ENCODE measurements around the gene TRIM32. TPM values are rescaled to one million over a fixed set of nuclear protein-coding genes. Genes with fewer than 3 reads are reported as not detected.

Gene TRIM32
- total and polyA plus RNA-seq, 7 donors = 2.8 to 16.1 (median 11.9) TPM

DNA sequence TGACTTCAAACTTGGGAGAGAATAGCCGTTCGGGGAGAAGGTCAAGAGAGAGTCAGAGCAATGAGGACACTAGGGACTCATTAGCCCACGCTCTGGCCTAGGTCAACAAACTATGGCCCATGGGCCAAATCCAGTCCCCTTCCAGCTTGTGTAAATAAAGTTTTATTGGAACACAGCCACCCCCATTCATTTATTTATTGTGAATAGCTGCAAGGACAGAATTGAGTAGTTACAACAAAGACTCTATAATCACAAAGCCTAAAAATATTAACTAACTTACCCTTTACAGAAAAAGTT lies 33.1 kb upstream of the TRIM32 start:
- 78 to 87% methylated on average over 3 of the region's 3 CpGs for WGBS, 2 donors
- intact Hi-C loops (cut with DNase I) = no loop called here

DNA sequence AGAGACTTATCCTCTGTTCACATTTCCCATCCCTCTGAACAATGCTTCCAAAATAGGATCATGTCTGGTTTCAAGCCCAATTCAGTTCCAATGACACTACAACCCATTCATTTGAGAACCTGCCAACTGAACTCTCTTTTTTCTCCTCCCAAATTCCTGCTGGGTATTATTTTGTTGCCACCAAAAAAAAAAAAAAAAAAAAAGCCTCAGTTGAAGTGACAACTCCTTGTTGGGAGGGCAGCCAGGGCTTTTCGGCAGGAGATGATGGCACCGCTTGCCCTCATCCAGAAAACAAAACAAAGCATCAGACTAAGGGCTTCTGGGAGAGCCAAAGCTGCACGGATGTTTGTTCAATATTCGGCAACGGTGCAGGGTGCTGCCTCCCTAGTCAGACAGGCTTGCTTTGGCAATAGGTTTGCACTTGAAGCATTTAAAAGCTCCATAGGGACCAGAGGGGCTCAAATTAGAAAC lies 30.6 kb upstream of the TRIM32 start:
- DNase-seq = no peak
- TF ChIP-seq, protein P1, sequence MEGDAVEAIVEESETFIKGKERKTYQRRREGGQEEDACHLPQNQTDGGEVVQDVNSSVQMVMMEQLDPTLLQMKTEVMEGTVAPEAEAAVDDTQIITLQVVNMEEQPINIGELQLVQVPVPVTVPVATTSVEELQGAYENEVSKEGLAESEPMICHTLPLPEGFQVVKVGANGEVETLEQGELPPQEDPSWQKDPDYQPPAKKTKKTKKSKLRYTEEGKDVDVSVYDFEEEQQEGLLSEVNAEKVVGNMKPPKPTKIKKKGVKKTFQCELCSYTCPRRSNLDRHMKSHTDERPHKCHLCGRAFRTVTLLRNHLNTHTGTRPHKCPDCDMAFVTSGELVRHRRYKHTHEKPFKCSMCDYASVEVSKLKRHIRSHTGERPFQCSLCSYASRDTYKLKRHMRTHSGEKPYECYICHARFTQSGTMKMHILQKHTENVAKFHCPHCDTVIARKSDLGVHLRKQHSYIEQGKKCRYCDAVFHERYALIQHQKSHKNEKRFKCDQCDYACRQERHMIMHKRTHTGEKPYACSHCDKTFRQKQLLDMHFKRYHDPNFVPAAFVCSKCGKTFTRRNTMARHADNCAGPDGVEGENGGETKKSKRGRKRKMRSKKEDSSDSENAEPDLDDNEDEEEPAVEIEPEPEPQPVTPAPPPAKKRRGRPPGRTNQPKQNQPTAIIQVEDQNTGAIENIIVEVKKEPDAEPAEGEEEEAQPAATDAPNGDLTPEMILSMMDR (IDR thresholded peaks at IDR 0.05) = no peak
- TF ChIP-seq POLR2AphosphoS5 (IDR thresholded peaks at IDR 0.05) = no peak
- TF ChIP-seq EP300 (IDR thresholded peaks at IDR 0.05) = no peak
- TF ChIP-seq POLR2A (IDR thresholded peaks at IDR 0.05) = no peak
- Histone ChIP-seq H3K4me1 (peaks cover 0 to 8% (median 0%) of the 10 kb centered on the region in 4 donors), H3K9me3 (no peaks in the 10 kb centered on the region), H3K27me3 (no peaks in the 10 kb centered on the region), H3K27ac (no peak overlapping the region), H3K36me3 (no peaks in the 10 kb centered on the region), H3K4me3 (no peak overlapping the region)
- WGBS, 2 donors = 83% methylated on average over 5 of the region's 5 CpGs
- intact Hi-C loops (cut with DNase I) = no loop called here

More for the DNA sequence above, 33.1 kb upstream of the TRIM32 start:
- Histone ChIP-seq H3K36me3 (peaks cover 0 to 5% (median 0%) of the 10 kb centered on the region in 4 donors), H3K27ac (no peak overlapping the region), H3K9me3 (no peaks in the 10 kb centered on the region), H3K4me3 (no peak overlapping the region), H3K27me3 (no peaks in the 10 kb centered on the region), H3K4me1 (peaks cover 0 to 8% (median 0%) of the 10 kb centered on the region in 4 donors)
- TF ChIP-seq POLR2A (IDR thresholded peaks at IDR 0.05) (no peak), POLR2AphosphoS5 (IDR thresholded peaks at IDR 0.05) (no peak), EP300 (IDR thresholded peaks at IDR 0.05) (no peak)
- TF ChIP-seq, protein P1 (IDR thresholded peaks at IDR 0.05) = no peak
- no peak for DNase-seq

DNA sequence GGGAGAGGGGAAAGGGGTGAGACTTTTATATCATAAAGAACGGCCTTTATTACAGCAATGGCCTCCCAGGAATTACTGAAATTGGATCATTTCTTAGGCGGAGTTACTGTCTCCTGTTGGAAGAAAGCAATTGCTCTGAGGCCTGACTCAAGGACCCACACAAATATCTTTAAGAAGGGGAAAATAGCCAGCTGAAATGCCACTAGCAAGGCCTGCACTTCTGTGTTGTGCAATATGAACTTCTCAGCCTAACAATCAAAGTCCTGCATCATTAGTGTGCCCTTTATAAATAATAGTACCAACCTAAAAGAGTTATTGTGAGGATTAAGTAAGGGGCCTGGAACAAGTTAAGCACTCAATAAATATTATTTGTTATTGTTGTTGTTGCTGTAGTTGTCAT lies 30.1 kb upstream of the TRIM32 start:
- Histone ChIP-seq H3K36me3 (no peaks in the 10 kb centered on the region), H3K4me3 (no peak overlapping the region), H3K9me3 (no peaks in the 10 kb centered on the region), H3K27ac (no peak overlapping the region), H3K27me3 (no peaks in the 10 kb centered on the region), H3K4me1 (peaks cover 0 to 8% (median 0%) of the 10 kb centered on the region in 4 donors)
- intact Hi-C loops (cut with DNase I) = no loop called here
- WGBS, 2 donors = 79 to 86% methylated on average over 2 of the region's 2 CpGs
- DNase-seq = no peak
- TF ChIP-seq POLR2A (IDR thresholded peaks at IDR 0.05) (no peak), POLR2AphosphoS5 (IDR thresholded peaks at IDR 0.05) (no peak)

DNA sequence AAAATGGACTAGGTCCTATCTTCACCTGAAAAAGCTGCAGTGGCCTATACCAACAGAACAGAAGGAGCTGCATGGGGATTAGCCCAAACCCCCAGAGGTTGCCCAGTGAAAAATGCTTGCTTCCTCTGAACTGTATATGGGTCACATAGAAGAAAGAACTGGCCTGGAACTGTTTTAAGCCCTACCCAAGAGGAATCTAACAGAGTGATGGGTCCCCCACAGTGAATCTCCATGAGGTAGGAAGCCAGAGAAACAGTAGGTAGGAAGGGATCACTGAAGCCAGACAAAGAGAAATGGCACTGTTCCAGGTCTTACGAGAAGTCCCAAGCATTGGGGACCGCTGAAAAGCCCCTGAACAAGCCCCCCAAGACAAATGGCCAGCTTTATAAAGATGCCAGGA lies 28.8 kb upstream of the TRIM32 start:
- TF ChIP-seq POLR2AphosphoS5 (IDR thresholded peaks at IDR 0.05) (no peak), EP300 (IDR thresholded peaks at IDR 0.05) (no peak), POLR2A (IDR thresholded peaks at IDR 0.05) (no peak)
- TF ChIP-seq, protein P1 (IDR thresholded peaks at IDR 0.05) = no peak
- no peak for DNase-seq
- Histone ChIP-seq H3K4me3 (no peak overlapping the region), H3K9me3 (no peaks in the 10 kb centered on the region), H3K36me3 (no peaks in the 10 kb centered on the region), H3K27me3 (no peaks in the 10 kb centered on the region), H3K27ac (no peak overlapping the region), H3K4me1 (peaks cover 0 to 8% (median 0%) of the 10 kb centered on the region in 4 donors)
- 90 to 98% methylated on average over 2 of the region's 2 CpGs for WGBS, 2 donors
- intact Hi-C loops (cut with DNase I) = no loop called here

DNA sequence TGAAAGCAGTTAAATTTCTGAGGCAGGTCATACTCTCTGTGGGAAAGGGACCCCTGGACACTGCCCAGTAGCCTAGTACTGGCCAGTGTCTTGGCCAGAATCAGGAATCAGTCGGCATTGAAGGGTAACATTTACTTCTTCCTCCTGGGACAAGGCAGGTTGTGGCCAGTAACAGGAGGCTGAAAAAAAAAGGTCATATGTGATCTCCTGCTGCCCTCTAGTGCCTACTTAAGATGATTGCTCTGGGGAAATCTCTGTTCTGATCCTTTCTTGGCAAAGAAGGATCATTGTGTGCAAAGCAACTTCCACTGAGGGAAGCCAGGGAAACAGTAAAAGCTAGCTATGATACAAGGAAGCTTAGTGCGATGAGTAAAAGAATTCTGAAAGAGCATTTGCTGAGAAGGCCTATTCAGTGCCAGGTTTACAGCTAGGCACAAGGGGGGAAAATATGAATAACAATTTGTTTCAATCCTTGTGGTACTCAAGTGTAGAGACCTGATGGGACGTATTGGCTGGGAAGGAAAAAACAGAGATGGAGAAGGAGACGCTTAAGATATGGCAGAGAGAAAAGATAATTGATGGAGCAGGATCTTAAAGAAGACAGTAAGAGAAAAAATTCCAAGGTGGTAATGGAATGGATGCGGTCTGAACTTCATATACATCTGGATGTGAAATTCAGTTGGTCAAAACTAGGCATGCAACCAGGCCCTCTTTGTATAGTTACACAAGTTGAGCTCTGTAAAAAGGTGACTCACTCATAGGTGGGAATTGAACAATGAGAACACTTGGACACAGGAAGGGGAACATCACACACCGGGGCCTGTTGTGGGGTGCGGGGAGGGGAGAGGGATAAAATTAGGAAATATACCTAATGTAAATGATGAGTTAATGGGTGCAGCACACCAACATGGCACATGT lies 25.8 kb upstream of the TRIM32 start:
- Histone ChIP-seq H3K36me3 (no peaks in the 10 kb centered on the region), H3K4me3 (no peak overlapping the region), H3K27ac (no peak overlapping the region), H3K4me1 (peaks cover 0 to 7% (median 0%) of the 10 kb centered on the region in 4 donors), H3K27me3 (no peaks in the 10 kb centered on the region), H3K9me3 (no peaks in the 10 kb centered on the region)
- DNase-seq = no peak
- intact Hi-C loops (cut with DNase I) = loop anchor here (2.0 kb wide), 1 partner anchor 1068 kb away; no protein-coding TSS in a partner anchor
- 56 to 68% methylated on average over 7 of the region's 7 CpGs for WGBS, 2 donors
- TF ChIP-seq, protein P1 (IDR thresholded peaks at IDR 0.05) = peak; percentile 51 to 72 (median 62)
- no peak for TF ChIP-seq POLR2AphosphoS5 (IDR thresholded peaks at IDR 0.05)
- TF ChIP-seq POLR2A (IDR thresholded peaks at IDR 0.05) = no peak

All from sigmoid colon (tissue), 7 donors.